ENCODE measurements around the gene KDELR1. TPM values are rescaled to one million over a fixed set of nuclear protein-coding genes. Genes with fewer than 3 reads are reported as not detected.

The KDELR1 gene
- total RNA-seq, 1 donor from 2014 or later, result 27.9 TPM

- no peak overlapping the region for H3K4me3 ChIP-seq (ENCODE audit: low read depth, low read length)
- DNase-seq (ENCODE audit: low read depth) (no peak), FAIRE-seq (no peak)
- H3K27me3 ChIP-seq (ENCODE audit: control insufficient read depth, insufficient read depth, low read length), result peaks cover 18% of the 10 kb centered on the region
- H3K36me3 ChIP-seq (ENCODE audit: control insufficient read depth, insufficient read depth, low read length), result no peaks in the 10 kb centered on the region
- no peak for TF ChIP-seq CTCF (IDR thresholded peaks at IDR 0.05; ENCODE audit: insufficient read depth, low read length, severe bottlenecking)
Observed at GRCh38 chr19:48396824-48397176, 5.4 kb upstream of the KDELR1 start.

- DNase-seq (ENCODE audit: low read depth) (no peak), FAIRE-seq (no peak)
- no peak for TF ChIP-seq CTCF (IDR thresholded peaks at IDR 0.05; ENCODE audit: insufficient read depth, low read length, severe bottlenecking)
- H3K4me3 ChIP-seq (ENCODE audit: low read depth, low read length), result no peak overlapping the region
- H3K27me3 ChIP-seq (ENCODE audit: control insufficient read depth, insufficient read depth, low read length), result peaks cover 18% of the 10 kb centered on the region
- H3K36me3 ChIP-seq (ENCODE audit: control insufficient read depth, insufficient read depth, low read length), result no peaks in the 10 kb centered on the region
Observed at GRCh38 chr19:48396016-48396823, 4.9 kb upstream of the KDELR1 start.

GRCh38 chr19:48395499-48395898 lies 4.1 kb upstream of the KDELR1 start:
- Histone ChIP-seq H3K4me3 (ENCODE audit: low read depth, low read length) (no peak overlapping the region), H3K27me3 (ENCODE audit: control insufficient read depth, insufficient read depth, low read length) (peaks cover 18% of the 10 kb centered on the region), H3K36me3 (ENCODE audit: control insufficient read depth, insufficient read depth, low read length) (no peaks in the 10 kb centered on the region)
- FAIRE-seq (no peak), DNase-seq (ENCODE audit: low read depth) (no peak)
- no peak for TF ChIP-seq CTCF (IDR thresholded peaks at IDR 0.05; ENCODE audit: insufficient read depth, low read length, severe bottlenecking)

GRCh38 chr19:48395170-48395455 lies 3.8 kb upstream of the KDELR1 start:
- FAIRE-seq (no peak), DNase-seq (ENCODE audit: low read depth) (no peak)
- no peak overlapping the region for H3K4me3 ChIP-seq (ENCODE audit: low read depth, low read length)
- H3K27me3 ChIP-seq (ENCODE audit: control insufficient read depth, insufficient read depth, low read length), result peaks cover 18% of the 10 kb centered on the region
- TF ChIP-seq CTCF (IDR thresholded peaks at IDR 0.05; ENCODE audit: insufficient read depth, low read length, severe bottlenecking), result no peak
- no peaks in the 10 kb centered on the region for H3K36me3 ChIP-seq (ENCODE audit: control insufficient read depth, insufficient read depth, low read length)

GRCh38 chr19:48394331-48395169 lies 3.2 kb upstream of the KDELR1 start:
- Histone ChIP-seq H3K4me3 (ENCODE audit: low read depth, low read length) (no peak overlapping the region), H3K36me3 (ENCODE audit: control insufficient read depth, insufficient read depth, low read length) (peaks cover under 1% of the 10 kb centered on the region), H3K27me3 (ENCODE audit: control insufficient read depth, insufficient read depth, low read length) (peaks cover 18% of the 10 kb centered on the region)
- DNase-seq (ENCODE audit: low read depth), result no peak
- no peak for TF ChIP-seq CTCF (IDR thresholded peaks at IDR 0.05; ENCODE audit: insufficient read depth, low read length, severe bottlenecking)
- FAIRE-seq, result no peak
